HG03139 (cell line): ENCODE results near the gene NBEA.
"Not testable (repeated sequence)": the region's sequence is repeated elsewhere in the genome, so short reads cannot be mapped to it uniquely, and the experiment has no call there.

Source experiments
- ATAC-seq: cut with Tn5 transposase; IDR thresholded peaks from one replicate; pipeline ENCODE4 v1.9.1; 2021; ENCODE audit not compliant: unreplicated experiment

NBEA gene

DNA sequence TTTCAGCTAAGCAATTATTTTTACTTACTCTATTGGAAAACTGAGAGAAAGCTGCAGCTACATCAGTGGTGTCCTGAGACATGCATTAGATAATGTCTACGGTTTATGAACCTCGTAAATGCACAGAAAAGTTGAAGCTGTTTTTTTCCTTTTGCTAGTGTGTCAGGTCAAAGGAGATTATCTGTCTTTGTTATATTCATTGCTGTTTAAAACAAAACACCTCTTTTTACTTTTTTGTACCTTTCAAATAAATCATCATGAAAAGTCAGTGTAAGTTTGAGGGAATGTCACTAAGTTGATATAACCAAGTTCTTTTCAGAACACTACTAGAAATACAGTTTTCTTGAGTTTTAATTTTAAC lies 2.2 kb downstream of the NBEA start:
- ATAC-seq = no peak

DNA sequence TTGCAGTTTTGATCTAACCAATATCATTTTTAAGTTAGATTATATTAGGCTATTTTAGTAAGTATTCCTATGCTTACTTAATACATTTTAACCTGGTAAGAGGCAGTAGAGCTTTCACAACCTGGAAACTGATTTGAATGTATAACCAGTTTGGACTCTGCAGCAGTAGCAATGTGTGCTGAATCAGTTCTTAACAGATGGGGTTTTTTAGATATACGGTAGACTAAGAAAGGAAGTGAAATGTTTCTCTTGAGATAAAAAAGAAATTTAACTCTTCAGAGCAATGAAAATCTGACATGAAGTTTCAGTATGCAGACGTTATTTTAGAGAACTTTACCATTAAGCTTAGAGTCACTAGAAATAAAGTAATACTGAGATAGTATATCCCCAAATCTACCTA lies 2.7 kb downstream of the NBEA start:
- ATAC-seq = no peak

DNA sequence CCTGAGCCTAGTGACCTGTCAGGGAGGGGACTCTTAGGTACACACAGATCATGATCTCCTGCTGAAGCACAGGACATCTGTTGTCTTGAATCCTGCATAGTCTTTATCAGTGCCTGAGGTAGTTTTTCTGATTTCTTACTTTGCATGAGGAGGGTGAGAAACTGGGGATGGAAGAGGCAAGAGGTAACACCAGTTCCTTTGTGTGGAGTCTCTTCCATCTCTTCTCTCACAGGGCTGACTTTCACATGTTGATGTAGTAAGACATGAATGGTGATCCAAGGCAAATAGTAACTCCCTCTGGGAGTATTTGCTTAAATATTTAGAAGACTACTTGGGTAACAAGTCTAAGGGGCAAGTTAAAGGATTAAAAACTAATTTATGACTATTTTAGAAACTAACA lies 9.5 kb downstream of the NBEA start:
- ATAC-seq = no peak

DNA sequence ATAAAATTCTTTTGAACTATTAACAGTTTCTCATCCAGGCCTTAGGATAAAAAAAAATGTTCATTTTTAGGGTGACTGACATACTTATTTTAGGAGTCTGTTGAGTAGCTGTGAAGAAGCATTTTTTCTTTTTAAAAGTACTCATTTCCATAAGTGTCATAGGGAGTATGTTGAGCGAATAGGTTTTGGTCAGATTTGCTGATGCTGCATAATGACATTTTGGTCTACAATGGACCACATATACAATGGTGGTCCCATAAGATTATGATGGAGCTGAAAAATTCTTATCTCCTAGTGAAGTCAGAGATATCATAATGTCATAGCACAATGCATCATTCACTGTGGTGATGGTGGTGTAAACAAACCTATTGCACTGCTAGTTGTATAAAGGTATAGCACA lies 17.4 kb downstream of the NBEA start:
- ATAC-seq = no peak

DNA sequence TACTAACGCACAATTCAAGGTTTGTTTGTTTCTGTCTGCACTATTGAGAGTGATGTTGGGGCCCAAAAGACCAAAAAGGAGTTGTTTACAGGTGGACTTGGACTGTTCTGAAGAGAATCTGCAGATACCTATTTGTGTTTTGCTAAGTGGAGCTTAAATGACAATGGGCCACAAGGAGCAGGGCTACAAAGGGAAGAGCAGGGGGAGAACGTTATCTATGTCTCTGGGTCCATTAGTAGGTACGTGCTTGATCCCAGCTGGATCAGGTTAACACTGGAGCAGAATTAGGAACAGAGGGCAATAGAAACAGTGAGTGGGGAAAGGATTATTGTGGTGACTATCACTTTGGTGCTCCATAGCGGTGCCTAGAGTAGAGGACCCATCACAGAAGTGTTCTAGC lies 22.5 kb downstream of the NBEA start:
- ATAC-seq = no peak

DNA sequence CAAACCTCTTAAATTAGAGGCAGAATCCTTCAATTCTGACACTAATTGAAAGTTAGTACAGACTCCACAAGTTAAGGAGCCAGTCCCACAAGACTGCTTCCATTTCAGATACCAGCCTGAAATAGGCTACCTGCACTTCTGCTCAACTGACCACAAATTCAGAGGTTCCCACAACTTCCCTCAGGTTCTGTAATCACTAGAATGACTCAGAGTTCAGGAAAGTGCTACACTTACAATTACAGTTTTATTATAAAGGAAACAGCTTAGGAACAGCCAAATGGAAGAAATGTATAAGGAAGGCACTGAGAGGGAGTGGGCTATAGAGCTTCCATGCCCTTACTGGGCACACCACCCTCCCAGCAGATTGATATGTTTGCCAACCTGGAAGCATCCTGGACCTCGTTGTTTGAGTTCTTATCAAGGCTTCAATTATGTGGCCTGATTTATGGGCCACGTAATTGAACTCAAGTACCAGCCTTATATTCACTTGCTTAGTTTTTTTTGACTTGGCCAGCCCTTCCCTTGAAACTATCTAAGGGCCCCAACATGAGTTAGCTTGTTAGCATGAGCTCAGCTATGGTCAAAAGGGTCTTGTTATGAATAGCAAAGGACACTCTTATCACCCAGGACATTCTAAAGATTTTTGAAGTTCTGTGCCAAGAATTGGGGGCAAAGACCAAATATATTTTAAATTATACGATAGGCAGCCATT lies 25.9 kb downstream of the NBEA start:
- no peak for ATAC-seq

DNA sequence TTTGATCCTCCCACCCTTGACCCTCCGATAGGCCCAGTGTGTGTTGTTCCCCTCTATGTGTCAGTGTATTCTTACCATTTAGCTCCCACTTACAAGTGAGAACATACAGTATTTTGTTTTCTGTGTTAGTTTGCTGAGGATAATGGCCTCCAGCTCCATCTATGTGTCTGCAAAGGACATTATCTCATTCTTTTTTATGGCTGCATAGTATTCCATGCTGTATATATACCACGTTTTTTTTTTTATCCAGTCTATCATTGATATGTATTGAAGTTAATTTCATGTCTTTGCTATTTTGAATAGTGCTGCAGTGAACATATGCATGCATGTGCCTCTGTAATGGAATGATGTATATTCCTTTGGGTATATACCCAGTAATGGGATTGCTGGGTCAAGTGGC lies 27.5 kb downstream of the NBEA start:
- not testable (repeated sequence) for ATAC-seq

DNA sequence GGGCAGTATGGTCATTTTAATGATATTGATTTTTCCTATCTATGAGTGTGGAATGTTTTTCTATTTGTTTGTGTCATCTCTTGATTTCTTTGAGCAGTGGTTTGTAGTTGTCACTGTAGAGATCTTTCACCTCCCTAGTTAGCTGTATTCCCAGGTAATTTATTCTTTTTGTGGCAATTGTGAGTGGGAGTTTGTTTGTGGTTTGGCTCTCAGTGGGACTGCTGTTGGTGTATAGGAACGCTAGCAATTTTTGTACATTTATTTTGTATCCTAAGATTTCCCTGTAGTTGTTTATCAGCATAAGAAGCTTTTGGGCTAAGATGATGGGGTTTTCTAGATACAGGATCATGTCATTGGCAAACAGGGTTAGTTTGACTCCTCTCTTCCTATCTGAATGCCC lies 28.9 kb downstream of the NBEA start:
- no peak for ATAC-seq

DNA sequence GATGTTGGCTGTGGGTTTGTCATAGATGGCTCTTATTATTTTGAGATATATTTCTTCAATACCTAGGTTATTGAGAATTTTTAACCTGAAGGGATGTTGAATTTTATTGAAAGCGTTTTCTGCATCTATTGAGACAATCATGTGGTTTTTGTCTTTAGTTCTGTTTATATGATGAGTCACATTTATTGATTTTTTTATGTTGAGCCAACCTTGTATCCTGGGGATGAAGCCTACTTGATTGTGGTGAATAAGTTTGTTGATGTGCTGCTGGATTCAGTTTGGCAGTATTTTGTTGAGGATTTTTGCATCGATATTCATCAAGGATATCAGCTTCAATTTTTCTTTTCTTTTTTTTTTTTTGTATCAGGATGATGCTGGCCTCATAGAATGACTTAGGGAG lies 29.4 kb downstream of the NBEA start:
- ATAC-seq = no peak

DNA sequence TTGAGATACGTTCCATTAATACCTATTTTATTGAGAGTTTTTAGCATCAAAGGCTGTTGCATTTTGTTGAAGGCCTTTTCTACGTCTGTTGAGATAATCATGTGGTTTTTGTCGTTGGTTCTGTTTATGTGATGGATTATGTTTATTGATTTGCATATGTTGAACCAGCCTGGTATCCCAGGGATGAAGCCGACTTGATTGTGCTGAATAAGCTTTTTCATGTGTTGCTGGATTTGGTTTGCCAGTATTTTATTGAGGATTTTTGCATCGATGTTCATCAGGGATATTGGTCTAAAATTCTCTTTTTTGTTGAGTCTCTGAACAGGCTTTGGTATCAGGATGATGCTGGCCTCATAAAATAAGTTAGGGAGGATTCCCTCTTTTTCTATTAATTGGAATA lies 43.1 kb downstream of the NBEA start:
- ATAC-seq = not testable (repeated sequence)

DNA sequence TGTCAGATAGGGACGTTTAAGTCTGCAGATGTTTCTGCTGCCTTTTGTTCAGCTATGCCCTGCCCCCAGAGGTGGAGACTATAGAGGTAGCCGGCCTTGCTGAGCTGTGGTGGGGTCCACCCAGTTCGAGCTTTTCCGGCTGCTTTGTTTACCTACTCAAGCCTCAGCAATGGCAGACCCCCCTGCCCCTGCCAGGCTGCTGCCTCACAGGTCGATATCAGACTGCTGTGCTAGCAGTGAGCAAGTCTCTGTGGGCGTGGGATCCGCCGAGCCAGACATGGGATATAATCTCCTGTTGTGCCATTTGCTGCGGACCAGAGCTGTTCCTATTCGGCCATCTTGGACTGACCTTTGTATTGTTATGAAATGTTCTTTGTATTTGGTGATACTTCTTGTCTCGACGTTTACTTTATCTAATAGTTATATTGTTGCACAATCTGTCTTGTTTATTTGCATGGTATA lies 46.3 kb downstream of the NBEA start:
- ATAC-seq = no peak

DNA sequence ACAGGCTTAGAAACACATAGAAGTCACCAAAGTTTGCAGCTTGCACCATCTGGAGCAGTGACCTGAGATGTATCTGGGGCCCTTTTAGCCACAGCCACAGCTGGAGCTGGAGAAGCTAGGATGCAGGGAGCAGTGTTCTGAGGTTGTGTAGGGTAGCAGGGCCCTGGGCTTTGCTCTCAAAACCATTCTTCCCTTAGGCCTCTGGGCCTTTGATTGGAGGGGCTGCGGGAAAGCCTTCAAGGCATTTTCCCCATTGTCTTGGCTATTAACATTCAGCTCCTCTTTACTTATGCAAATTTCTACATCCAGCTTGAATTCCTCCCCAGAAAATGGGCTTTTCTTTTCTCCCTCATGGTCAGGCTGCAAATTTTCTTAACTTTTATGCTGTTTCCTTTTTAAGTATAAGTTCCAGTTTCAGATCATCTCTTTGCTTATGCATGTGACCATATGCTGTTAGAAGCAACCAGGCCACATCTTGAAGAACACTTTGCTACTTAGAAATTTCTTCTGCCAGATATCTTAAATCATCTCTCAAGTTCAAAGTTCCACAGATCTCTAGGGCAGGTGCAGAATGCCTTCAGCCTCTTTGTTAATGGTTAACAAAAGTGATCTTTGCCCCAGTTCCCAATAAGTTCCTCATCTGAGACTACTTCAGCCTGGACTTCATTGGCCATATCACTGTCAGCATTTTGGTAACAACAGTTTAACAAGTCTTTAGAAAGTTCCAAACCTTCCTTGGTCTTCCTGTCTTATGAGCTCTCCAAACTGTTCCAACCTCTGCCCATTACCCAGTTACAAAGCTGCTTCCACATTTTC lies 48.5 kb downstream of the NBEA start:
- ATAC-seq = no peak

DNA sequence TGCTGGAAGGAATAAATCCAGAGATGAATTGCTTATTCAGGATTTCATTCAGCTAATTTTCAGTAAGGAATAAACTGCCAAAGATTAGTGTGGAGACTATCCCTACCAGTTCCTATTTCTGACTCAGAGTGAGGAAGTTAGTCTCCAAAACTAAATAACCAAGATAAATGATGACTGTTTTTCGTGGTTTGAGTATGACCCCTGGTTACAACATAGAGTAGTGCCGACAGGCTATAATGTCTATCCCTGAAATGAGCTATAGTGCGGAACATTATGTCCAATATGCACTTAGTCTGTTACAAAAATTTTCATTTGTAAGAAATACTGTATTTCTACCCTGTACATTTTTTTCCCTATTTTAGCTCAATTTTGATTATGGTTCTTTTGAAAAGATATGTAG lies 51.4 kb downstream of the NBEA start:
- no peak for ATAC-seq

DNA sequence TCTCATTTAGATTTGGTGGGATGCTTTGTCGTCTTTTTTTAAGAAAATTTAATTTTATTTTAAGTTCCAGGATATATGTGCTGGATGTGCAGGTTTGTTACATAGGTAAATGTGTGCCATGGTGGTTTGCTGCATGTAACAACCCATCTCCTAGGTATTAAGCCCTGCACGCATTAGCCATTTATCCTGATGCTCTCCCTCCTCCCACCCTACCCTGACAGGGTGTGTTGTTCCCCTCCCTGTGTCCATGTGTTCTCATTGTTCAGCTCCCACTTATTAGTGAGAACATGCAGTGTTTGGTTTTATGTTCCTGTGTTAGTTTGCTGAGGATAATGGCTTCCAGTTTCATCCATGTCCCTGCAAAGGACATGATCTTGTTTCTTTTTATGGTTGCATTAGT lies 61.7 kb downstream of the NBEA start:
- not testable (repeated sequence) for ATAC-seq

DNA sequence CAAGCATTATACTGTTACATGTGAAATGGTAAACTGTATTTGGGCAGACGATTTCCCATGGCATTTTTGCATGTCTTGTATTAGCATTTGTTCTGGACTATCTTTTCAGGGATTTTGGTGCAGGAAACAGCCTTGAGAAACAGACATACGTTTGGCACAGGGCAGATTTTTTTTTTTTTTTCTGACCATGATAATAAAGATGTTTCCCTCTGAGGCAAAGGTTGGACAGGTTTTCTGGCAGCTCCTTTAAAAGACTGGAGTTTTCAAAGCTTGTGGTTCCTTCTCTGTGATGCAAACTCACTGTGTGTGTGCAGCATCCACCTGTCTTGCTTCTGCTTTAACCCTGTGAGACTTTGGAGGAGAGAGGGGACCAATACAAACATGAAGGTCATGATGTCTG lies 63.0 kb downstream of the NBEA start:
- ATAC-seq = no peak

DNA sequence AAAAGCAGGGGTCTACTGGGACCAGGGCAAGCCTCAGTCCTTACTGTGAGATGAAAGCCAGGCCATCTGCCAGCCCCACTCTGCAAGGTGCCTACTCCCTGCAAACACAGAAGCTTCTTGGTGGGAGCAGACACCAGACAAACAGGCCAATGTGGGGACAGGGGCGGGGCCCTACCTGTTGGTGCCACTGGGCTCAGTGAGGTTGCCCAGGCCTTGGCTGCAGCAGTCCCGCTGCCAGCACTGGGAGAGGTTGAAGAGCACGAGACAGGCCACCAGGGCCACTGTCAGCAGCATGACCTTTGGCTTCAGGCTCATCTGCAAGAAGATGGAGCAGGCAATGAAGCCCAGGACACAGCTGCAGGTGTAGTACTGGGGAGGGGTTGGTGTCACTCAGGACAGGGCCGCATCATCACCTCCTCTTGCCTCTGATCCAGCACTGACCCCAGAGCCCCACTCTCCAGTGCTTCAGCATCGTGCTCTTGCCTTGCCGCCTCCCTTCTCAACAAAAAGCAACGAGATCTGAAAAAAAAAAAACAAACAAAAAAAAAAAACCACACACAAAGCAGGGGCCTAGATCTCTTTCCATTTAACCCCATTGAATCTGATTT lies 72.6 kb downstream of the NBEA start:
- ATAC-seq = no peak

DNA sequence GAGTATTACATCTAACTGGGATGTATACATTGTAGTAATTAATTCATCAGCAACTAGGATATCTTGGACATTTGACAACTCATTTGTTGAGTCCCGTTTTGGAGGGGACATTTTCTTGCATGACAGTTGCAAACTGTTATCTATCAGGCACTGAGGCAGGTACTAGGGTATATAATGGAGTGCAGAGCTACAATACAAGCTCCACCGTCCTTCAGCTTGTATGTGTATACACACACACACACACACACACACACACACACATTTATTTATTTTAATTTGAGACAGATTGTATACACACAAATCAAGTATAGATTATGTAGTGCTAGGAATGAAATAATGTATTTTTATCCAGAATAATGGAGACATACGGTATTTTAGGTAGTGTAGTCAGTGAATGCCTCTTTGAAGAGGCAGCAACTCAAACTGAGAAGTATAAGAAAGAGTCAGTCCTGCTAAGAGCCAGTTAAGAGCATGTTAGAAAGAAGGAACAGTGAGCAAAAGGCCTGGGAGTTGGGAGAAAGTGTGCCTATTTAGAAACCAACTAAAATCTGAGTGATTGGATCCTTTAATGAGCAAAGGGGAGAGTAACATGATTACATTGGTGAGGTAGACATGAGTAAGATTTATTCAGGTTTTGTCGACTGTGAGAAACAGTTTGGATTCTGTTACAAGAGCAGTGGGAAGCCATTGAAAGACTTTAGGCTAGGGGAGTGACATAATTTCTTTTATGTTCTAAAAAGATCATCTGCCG lies 74.5 kb downstream of the NBEA start:
- no peak for ATAC-seq

DNA sequence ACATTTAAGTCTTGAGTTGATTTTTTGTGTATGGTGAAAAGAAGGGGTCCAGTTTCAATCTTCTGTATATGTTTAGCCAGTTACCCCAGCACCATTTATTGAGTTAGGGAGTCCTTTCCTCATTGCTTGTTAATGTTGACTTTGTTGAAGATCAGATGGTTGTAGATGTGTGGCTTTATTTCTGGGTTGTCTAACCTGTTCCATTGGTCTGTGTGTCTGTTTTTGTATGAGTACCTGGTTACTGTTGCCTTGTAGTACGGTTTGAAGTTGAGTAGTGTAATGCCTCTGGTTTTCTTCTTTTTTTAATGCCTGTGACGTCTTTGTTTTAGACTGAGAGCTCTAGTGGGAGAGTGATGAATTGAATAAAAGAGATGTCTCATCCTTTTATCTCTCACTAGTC lies 83.2 kb downstream of the NBEA start:
- ATAC-seq = no peak

DNA sequence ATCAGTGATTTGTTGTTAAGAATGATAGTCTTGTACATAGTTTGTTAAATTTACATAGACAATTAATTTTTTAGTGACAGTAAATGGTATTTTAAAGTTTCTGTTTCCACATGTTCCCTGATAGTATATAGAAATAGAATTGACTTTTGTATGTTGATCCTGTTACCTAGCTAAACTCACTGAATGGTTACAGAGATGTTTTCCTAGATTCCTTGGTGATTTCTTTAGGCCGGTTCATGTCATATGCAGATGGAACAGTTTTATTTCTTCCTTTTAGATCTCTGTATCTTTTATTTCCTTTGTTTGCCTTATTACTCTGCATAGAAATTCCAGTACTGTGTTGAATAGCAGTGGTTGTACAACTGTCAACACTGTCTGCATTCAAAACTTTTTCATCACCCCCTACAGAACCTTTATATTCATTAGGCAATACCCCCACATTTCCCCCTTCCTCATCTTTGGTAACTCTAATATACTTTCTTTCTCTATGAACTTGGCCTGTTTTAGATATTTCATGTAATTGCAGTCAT lies 86.3 kb downstream of the NBEA start:
- ATAC-seq = no peak

DNA sequence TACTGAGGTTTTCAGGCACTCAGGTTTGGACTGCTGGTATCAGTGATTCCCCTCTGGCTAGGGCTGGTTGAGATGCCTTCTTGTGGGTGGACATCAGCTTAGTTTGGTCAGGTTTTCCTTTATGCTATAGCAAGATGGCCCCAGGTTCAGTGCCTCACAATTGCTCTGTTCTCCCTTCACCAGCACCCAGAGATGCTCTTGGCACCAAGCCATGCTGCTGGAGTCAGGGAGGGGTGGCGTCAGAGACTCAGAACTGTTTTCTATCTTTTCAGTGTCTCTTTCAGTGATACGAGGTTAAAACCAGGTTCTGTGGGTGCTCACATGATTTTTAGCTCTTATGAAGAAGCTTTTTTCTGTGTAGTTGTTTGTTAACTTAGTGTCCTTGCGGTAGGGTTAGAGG lies 96.9 kb downstream of the NBEA start:
- no peak for ATAC-seq

DNA sequence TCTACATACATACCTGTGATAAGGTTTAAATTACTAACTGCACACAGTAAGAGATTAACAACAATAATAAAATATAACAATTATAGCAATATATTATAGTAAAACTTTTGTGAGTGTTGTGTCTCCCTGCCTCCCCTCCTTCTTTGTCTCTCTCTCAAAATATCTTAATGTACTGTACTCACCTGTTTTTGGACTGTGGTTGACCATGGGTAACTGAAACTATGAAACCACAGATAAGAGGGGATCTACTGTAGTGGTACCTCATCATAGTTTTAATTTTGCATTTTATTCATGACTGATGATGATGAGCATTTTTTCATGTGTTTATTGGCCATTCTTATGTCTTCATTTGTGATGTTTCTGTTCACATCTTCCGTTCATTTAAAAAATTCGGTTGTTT lies 104.5 kb downstream of the NBEA start:
- ATAC-seq = no peak
